Fibroblast of pulmonary artery (primary cell): Measurements from ENCODE around the gene MALRD1.

Experiments
- DNase-seq: peaks from one replicate; pipeline ENCODE4 v3.0.0-alpha.2; 2010; ENCODE audit warnings: low read depth
- H3K4me3 ChIP-seq: replicated peaks from 2 replicates; pipeline ENCODE4 v1.5.1; 2011; ENCODE audit warnings: low read depth, mild to moderate bottlenecking, control low read depth, low read length, moderate library complexity
- TF ChIP-seq, protein P1 (sequence below): IDR thresholded peaks from 2 replicates; pipeline ENCODE4 v1.5.1; 2011; ENCODE audit warnings: mild to moderate bottlenecking, control low read depth, low read length, inconsistent platforms; ENCODE audit errors: missing control alignments

MALRD1 gene

DNA sequence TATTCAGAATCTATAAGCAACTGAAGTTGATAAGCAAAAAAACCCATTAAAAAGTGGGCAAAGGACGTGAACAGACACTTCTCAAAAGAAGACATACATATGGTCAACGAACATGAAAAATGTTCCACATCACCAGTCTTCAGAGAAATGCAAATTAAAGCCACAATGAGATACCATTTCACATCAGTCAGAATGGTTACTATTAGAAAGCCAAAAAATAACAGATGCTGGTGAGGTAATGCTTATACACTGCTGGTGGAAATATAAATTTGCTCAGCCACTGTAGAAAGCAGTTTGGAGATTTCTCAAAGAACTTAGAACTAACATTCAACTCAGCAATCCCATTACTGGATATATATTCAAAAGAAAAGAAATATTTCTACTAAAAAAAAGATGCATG lies 434.8 kb downstream of the MALRD1 start:
- DNase-seq = no peak
- TF ChIP-seq, protein P1, sequence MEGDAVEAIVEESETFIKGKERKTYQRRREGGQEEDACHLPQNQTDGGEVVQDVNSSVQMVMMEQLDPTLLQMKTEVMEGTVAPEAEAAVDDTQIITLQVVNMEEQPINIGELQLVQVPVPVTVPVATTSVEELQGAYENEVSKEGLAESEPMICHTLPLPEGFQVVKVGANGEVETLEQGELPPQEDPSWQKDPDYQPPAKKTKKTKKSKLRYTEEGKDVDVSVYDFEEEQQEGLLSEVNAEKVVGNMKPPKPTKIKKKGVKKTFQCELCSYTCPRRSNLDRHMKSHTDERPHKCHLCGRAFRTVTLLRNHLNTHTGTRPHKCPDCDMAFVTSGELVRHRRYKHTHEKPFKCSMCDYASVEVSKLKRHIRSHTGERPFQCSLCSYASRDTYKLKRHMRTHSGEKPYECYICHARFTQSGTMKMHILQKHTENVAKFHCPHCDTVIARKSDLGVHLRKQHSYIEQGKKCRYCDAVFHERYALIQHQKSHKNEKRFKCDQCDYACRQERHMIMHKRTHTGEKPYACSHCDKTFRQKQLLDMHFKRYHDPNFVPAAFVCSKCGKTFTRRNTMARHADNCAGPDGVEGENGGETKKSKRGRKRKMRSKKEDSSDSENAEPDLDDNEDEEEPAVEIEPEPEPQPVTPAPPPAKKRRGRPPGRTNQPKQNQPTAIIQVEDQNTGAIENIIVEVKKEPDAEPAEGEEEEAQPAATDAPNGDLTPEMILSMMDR = no peak
- H3K4me3 ChIP-seq = no peak overlapping the region

DNA sequence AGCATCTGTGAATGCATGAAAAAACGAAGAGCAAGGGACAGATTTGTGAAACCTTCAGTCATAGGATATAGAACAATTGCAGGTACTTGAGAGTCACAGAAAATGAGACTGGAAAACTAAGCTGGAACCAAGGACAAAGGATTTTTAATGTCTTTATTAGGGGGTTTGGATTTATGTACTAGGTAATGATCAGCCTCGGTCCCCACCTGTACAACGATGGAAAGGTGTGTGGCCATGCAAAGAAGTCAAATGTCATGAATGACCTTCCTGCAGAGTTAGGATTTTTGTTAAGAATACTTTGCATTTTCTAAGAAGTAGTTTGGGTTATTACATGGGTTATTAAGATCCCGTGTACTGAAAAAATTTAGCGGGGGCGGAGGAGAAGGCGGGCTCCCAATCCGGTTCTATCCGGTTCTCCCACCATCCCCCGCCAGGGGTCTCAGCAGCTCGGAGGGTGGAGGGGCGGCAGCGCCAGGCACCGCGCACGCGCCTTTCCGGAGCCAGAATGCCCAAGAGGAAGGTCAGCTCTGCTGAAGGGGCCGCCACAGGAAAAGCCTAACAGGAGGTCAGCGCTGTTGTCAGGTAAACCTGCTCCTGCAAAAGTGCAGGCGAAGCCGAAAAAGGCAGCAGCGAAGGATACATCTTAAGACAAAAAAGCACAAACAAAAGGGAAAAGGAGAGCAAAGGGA lies 440.1 kb downstream of the MALRD1 start:
- no peak overlapping the region for H3K4me3 ChIP-seq
- no peak for DNase-seq
- TF ChIP-seq, protein P1 = no peak

DNA sequence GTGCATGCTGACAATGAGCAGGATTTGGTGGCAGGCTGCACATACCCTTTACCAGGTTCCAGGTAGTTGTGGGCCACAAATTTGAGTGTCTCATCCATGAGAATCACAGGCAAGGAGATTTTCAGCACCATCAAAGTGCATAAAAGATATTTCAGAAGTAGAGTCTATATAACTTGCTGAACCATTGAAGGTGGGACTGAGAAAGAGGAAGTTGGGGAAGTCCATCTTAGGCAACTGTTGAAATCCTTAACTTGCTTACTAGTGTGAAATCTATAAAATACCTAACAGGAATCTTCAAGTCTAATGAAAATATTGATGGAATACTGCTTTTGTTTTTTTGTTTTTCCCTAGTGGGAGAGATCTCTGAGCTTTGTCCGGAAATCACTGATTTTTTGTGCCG lies 442.6 kb downstream of the MALRD1 start:
- DNase-seq = no peak
- TF ChIP-seq, protein P1 = no peak
- H3K4me3 ChIP-seq = no peak overlapping the region

DNA sequence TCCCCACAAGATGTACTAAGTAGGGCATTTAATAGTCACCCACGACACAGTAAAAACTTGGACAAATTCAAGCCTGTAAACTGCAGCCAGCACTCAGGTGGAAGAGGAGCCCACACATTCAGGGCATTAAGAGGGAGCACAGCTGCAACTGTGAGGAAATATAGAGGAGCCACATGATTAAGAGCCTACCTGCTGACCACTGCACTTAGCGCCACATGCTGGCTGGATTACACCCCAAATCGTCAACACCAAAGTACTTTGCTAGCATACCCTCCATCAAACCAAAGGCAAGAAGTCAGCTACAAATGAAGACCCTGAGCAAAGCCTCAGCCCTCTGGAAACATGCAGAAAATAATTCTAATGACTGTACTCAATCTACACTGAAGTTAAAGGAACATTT lies 445.3 kb downstream of the MALRD1 start:
- TF ChIP-seq, protein P1 = no peak
- DNase-seq = no peak
- H3K4me3 ChIP-seq = no peak overlapping the region

DNA sequence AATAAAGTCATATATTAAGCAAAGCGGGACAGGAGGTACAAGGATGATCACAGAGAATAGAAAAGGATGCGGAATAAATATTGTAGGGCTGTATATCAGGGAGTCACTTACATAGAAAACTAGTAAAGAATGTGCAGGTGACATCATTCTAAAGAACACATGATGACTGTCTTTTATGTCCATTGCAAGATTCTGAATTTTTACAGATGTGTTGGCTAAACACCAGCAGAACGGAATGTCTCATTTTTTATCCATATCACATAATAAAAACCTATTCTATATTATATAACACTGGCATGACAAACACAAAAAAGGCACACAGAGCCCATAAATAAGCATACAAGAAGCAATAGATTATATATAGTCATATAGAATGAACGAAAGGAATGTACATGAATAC lies 448.4 kb downstream of the MALRD1 start:
- no peak overlapping the region for H3K4me3 ChIP-seq
- TF ChIP-seq, protein P1 = no peak
- DNase-seq = no peak

DNA sequence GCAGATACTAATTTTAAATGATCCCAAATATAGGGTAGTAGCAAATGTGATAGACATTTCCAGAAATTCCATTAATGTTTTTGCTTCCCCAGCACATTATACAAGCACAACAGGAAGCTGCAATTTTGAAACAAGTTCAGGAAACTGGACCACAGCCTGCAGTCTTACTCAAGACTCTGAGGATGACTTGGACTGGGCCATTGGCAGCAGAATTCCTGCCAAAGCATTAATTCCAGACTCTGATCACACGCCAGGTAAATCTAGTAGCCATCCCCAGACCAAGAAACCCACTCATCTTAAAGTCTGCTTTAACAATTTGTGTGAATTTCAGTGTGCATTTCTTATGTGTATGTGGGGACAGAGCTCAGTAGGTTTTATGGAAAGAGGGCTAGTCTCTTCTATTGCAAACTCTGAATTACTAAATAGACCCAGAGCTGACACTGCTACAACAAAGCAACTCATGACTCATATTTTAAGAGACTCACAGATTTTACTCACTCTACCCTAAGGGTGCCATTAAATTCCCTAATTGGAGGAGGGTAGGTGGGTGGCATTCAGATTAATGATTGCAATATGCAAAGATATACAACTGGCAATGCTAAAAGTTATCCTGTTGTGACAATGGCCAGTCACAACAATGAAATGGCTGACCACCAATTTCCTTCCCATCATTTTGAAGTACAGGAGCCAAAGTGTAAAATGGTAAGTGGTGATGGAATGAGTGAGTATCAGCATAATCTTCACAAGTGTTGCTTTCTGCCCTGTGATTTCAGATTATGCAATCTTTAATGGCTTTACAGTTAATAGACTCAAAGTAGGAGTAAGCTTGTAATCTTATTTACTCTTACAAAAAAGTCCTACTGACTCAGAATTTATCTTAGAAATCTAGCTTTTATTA lies 450.0 kb downstream of the MALRD1 start:
- DNase-seq = peak; percentile 58
- no peak overlapping the region for H3K4me3 ChIP-seq
- TF ChIP-seq, protein P1 = no peak
